RPMI7951 (cell line): ENCODE measurements around the gene CERS2. TPM values are rescaled to one million over a fixed set of nuclear protein-coding genes. Genes with fewer than 3 reads are reported as not detected.

Experiments
- DNase-seq: peaks from one replicate; pipeline ENCODE4 v3.0.0-alpha.2; 2012; ENCODE audit warnings: low read depth
- total RNA-seq: library from RNA; depleted of rRNA; stranded (reverse); fragments of >200 nt; shearing (Covaris generic); gene quantifications from 2 replicates; pipeline ENCODE4 v1.2.3, GENCODE V29; 2014; rRNA removed

Gene CERS2, protein sequence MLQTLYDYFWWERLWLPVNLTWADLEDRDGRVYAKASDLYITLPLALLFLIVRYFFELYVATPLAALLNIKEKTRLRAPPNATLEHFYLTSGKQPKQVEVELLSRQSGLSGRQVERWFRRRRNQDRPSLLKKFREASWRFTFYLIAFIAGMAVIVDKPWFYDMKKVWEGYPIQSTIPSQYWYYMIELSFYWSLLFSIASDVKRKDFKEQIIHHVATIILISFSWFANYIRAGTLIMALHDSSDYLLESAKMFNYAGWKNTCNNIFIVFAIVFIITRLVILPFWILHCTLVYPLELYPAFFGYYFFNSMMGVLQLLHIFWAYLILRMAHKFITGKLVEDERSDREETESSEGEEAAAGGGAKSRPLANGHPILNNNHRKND
- total RNA-seq = 91.0 and 122 TPM in 2 replicates

DNA sequence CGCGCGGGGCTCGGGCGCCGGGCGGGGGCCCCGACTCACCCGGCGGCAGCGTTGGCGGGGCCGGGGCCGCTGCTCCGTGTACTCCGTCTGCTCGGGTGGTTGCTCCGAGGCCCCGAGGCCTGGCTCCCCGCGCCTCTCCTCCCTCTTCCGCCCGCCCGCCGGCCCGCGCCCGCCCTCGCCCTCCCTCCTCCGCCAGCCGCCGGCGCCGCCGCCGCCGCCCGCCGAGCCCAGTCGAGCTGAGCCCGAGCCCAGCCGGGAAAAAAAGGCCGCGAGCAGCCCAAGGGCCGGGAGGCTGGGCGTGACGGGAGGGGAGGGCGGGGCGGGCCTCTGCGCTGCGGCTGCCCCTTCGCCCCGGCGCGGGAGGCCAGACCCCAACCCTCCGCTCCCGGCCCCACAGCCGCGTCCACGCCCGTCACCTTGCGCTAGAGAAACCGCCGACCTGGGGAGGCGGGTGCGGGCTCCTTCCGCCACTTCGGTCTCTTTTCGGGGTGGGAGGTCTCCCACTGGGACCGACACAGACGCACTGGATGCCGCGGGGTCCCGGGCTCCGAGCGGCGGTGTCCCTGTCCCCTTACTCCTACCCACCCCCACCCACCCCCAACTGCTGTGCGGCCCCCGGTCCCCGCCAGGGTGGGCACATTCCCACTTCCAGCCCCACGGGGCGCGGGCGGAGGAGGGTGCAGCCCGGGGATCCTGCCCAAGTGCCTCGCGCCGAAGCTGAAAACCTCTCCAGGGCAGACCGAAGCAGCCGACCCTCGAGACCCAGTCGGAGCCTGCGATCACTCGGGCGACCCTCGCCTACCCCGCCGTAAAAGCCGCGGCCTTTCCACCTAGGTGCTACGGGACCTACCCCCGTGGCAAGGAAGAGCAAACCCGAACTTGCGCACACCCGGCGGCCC lies at the start of gene CERS2:
TSS of gene CERS2 (minus strand) at position 256 of the 899 bp plus-strand sequence. CDS start 5,745 bp downstream, outside the sequence.
- peak; percentile 76 for DNase-seq

DNA sequence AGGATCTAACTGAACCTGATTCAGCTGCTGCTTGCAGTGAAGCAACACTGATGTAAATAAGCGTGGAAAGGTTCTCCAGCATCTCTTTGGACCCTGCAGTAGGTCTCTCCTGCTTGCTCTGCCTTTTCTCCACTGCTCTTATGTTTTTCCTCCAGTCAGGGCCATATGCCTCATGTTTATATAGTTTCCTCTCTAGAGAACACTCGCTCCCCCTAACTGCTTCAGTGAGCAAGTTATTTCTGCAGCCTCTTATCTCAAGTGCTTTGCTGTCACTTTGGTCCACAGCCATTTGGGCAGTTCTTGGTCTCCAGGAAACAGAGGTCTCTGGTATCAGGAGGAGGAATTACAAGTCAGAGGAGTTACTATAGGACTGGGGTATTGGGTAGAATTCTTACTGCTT lies 38.9 kb upstream of the CERS2 start:
- no peak for DNase-seq

DNA sequence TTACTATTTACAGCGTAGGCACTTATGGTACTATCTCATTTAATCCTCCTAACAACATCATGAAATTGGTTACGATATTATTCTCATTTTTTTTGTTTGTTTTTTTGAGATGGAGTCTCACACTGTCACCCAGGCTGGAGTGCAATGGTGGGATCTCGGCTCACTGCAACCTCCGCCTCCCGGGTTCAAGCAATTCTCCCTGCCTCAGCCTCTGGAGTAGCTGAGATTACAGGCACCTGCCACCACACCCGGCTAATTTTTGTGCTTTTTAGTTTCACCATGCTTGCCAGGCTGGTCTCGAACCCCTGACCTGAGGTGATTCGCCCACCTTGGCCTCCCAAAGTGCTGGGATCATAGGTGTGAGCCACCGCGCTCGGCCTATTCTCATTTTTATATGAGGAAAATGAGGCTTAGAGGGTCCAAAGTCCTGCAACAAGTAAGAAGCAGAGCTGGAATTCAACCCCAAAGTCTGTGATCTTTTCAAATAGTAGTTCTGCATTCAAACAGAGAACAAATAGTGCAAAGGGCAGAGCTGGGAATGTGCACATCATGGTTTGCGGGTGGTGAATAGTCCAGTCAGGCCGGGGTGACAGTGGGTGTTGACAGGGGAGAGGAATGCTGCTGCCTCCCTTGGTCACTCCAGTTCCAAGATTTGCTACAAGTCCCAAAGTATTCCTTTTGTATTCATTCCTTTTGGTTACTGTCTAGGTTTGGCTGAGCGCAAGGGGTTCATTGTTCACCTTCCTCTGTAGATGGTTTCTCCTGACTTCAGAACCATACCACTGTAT lies 38.2 kb upstream of the CERS2 start:
- no peak for DNase-seq

DNA sequence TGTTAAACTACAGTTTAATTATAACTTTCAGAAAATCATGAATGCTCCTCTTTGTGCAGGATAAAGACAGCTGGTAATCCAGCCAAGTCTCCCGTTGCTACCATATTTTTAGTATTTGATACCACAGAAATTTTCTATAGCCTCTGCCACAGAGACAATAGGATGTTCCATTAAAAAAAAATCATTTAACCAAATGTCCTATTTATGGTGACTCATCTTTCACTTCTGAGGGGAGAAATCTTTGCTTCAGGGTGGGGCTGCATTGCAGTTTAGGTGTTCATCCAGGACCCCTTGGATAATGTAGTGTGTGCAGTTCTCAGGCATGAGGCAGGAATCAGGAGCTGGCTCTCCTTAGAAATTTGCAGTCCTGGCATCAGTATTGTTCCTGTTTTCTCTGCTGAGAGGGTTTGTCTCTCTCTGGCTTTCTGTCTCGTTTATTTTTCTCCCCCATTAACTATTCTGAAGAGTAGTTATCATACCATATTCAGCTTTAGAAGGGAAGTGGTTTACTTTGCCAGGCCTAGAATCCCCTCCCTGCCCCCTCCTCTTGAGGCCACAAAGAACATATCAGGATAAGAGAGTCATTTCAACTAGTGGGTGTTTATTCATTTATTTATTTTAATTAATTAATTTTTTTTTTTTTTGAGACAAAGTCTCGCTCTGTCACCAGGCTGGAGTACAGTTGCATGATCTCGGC lies 36.7 kb upstream of the CERS2 start:
- DNase-seq = peak; percentile 6

DNA sequence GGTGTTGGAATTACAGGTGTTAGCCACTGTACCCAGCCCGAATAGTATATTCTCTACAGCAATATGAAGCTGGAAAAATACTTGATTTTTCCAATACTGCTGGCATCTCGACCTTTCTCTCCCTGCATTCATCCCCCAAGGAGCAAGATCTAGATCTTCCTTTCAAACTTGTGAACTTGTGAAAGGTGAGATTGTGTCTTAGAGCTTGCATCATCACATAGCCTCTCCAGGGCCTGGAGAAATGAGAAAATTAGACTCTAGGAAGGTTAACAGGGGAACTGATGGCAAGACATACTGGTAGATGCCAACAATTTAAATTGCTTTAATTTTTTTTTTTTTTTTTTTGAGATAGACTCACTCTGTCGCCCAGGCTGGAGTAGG lies 35.7 kb upstream of the CERS2 start:
- DNase-seq = no peak

DNA sequence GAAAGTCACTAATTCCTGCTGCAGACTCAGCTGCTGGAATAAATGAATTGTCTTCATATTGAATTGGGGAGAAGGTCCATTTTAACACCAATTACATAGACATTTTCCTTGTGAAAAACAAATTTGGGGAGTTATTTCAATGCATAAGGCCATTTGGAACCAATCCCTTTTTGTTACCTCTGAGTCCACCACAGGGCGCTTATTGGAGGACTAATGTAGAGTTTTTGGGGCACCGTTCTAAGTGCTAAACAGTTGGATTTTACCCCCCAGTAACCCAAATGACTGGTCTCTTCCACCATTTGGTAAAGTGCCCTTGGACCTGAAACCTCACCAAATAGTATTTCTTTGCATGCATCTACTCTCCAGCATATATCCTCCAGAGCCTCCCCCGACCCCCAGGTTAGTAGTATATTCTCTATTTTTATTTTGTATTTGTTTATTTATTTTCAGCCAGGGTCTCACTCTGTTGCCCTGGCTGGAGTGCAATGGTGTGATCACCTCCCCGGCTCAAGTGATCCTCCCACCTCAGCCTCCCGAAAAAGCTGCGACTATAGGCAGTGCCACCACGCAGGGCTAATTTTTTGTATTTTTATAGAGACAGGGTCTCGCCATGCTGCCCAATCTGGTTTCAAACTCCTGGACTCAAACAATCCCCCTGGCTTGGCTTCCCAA lies 35.2 kb upstream of the CERS2 start:
- DNase-seq = no peak

DNA sequence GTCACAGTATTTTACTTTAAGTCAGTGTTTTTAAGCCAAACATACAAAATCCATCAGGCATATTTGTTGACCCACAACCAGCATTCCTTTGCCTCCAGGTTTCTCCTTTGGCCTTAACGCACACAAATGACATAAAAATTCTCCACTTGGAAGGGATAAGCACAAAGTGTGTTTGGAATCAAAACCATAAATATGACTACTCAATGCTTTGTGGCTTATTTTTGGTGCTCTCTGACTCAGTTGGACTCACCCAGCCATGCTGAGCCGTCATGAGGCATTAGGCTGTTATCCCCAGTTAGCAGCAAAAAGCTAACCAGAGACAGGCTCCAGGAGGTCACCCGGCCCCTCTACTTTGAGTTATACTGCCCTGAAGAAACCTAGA lies 34.6 kb upstream of the CERS2 start:
- DNase-seq = peak; percentile 6

DNA sequence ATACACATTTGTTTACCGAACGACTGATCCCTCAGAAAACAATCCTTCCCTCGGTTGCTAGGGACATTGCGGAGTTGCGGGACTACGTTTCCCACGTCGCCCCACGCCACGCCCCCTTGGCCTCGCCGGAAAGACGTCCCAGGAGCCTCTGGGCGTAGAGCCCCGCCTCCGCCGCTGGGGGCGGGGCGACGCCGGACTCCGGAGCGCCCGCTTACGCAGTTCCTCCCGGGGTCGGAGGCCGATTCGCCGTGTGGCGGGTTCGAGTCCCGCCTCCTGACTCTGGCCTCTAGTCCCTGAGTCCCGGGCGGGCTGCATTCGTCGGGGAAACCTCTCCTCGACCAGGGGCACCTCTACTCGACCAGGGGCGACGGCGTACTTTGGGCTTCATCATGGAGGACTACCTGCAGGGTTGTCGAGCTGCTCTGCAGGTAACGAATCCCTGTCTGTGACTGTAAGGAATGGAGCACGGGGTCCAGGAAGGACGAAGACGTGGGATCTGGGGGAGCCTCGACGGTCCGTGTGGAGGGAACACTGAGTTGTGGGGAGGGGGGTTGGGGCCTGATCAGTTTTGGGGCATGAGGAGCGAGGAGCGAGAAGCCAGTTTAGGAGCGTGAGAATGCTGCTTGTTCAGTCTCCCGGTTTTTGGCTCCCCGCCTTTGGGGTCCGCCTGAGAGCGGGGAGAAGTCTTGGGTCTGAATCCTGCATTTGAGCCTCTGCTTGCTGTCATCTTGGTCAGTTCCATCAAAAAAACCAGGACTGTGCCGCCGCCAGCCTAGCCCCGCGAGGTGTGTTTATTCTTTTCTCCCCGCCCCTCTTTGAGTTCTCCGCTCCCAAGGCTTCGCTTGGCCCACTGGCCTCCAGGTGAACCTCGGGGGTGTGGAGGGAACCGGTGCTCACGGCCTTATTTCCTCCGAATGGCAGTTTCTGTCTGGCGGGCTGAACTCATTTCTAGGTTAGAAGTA lies 33.9 kb upstream of the CERS2 start, which contains the start of gene PRUNE1:
TSS of gene PRUNE1 (plus strand) at position 206 of the 962 bp plus-strand sequence. CDS start at position 390, 184 bp downstream.
- peak; percentile 94 for DNase-seq

DNA sequence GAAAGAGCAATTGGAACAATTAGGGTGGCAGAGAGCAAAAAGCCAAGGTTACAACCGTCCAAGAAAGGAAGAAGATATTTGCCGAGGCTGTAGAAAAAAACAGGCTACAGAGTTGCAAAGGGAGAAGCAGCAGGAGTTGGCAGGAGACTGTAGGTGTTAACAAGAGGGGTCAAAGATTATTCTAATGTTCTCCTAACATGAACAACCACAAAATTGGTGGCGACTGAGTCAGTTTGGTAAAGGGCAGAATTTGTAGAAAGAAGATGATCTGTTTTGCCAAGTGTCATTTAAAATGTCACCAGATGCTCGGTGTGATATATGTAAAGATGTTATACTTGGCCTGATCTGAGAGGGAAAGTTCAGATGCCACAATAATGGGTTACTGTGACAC lies 33.2 kb upstream of the CERS2 start:
- no peak for DNase-seq

DNA sequence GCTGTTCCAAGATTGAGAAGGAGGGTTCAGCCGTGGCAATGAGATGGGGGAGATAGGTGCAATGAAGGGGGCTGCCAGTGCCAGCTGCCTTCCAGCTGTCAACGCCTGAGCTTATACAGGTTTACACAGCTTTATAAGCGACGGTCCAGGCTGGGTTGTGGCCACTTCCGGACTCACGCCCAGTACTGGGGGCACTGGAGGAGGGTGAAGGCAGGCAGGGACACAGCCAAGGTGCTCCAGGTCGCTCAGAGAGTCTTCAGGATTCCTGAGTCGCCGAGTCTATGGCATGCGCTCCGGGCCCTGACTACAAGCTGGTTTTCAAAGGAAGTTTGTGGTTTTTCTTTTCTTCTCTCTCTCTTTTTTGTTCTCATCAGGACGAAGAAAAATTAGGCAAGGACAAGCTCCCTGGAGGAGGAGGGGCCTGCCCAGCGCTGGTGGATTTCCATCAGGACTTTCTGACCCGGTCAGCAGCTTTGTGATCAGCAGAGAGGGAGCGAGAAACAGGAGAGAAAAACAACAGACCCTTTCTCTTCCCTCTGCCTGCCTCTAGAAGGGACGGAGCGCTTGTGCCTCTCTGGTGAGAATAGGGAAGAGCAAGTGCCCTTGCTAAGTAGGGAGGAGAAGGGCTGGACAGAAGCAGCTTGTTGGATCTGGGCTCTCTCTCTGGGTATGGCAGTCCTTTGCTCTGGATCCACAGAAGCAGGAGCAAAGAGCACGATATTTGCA lies 31.9 kb upstream of the CERS2 start, which contains the start of gene MINDY1:
TSS of gene MINDY1 (minus strand) at position 576 of the 726 bp plus-strand sequence. CDS start 4,285 bp downstream, outside the sequence.
- DNase-seq = peak; percentile 87

DNA sequence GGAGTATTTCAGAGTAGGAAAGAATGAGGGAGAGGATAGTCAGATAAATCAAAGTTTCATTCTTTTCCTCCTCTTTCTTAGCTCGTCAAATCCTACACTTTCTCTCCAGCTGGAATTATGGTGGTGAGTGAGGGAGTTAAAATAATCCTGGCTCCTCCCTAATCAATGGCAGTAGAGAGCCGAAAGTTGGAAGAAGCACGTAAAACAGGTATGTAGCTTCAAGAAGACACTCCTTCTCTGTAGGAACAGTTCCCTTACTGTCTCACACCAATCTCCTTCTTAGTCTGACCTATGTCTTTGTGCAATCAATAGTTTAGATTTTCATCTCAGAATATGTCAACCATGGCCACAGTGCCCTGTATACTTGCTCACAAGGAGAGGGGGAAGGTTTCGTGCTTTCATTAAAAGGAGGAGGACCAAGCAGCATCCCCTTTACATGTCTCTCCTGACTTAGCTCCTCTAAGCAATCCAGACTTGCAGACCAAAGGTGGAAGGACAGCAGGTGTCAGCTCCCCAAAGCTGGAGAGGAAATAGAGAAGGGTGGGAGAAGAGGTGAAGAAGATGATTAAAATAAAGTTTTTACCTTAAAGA lies 31.2 kb upstream of the CERS2 start:
- no peak for DNase-seq

DNA sequence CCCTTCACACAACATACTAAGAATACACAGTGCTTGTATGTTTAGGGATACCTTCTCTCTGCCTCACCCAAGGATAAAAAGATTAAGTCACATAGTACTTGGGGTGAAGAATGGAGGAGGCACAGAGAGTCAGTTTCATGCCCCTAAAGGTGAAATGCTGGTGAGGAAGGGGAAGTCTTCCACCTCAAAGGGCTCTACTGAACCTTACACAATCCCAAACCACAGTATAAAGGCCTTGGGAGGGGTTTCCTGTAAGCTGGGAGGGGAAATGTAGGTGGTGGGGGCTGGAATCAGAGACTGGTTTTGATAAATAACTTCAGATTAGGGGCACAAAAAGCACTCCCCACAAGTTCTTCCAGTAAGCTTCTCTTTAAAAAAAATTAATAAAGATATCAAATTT lies 28.5 kb upstream of the CERS2 start:
- DNase-seq = no peak

DNA sequence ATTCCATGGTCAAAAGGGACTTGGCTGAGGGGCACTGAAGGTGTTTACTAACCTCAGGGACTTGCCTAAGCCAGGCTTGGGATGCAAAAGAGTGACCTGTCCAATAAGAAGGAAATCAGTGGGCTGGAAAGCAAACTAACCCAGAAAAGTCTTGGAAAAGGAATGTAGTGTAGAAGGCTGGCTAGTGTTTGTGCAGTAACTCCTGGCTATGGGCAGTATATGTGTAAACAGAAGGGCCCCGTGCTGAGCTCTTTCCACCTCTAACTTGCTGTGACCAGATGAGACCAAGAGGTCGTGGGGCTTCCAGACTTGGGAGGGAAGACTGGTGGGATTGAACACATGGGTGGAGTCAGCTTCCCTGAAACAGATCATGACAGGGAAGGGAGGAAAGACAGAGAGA lies 28.0 kb upstream of the CERS2 start:
- DNase-seq = no peak

DNA sequence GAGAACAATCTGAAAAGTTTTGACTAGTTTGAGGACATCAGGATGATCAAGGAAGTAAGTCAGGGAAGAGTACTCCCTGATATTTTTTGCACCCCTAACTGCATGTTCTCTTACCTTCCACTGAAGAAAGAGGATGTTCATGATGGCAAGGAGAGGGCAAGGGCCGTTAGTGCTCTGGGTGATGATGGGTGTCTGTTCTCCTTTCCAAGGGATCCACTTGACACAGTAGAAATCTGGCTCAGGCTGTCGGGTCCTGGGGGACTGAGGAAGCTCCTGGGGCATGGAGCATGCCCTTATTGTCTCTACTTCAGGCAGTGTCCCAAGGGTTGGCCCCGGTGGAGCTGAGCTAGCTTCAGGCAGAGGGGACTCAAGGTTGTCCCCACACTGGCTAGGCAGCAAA lies 27.4 kb upstream of the CERS2 start:
- DNase-seq = no peak

DNA sequence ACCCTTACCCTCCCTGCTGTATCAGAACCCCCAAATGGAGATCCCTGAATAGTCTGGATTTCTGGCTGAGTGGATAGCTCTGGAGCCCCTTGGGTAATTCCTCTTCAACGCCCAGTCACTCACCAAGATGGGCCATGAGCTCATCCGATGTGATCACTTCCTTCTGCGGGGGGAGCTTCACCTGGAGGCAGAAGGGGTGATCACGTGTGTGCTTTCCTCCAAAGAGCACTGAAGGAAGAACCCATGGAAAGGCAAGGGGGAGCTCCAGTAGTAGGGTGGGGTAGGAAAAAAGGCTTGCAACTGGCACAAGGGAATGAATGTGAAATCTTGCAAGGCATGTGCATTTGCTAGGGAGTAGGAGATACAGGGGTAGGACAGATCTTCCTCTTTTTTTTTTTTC lies 27.0 kb upstream of the CERS2 start:
- DNase-seq = no peak

DNA sequence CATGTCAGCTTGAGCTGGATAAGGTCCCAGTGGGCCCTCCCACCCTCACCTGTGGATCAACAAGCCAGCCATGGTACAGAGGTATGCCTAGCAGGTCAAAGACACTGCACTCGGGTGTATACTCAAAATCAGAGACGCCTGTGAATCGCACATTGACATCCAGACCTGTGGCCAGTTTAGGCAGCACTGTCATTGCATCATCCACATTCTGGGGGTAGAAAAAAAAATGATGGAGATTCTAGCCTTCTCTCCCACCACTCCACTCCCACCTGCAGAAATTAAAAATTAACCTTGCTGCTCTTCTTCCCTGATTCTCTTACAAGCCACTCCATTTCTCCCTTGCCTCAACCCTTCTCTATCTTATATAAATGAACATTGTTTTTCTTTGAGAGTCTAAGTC lies 25.8 kb upstream of the CERS2 start:
- DNase-seq = no peak

DNA sequence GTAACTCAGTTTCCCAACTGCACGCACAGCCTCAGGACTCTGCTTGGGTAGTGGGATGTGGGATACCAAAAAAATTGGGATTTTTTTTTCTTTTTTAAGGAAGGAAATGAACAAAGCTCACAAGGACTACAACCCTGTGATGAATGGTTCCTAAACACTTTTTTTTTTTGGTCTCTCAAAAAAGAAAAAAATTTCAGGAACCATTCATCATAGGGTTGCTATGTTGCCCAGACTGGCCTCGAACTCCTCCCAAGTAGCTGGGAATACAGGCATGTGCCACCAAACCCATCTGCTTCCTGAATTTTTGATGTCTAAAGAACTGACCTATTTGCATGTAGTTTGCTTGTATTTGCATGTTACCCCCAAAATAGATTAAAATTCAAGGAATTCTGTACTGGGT lies 25.3 kb upstream of the CERS2 start:
- no peak for DNase-seq

DNA sequence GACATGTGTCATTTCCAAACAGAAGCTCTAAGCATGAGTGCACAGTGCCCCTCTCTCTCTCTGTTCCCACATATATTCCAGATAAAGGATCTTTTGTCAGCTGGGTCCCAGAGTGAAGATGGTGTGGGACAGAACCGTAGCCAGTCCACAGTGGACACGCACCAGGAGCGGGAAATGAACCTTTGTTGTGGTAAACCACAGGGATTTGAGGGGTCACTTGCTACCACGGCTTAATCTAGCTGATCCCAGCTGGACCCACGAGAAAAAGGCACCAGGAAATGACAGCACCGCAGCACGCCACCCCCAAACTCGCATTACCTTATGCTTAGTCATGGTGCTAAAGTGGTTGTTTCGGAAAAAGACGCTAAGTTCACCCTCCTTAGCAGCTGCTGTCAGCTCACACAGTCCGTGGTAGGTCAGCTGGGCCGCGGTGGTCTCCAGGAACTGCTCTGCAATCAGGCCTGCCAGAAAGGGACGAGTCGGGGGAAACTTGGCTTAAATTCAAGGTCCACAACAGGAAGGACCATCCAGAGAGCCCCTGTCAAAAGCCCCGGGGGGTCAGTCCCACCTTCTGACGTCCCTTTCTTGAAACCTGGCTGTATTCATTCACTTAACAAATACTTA lies 24.5 kb upstream of the CERS2 start:
- peak; percentile 96 for DNase-seq
